Left hindlimb (tissue), 1 donor: ENCODE data around the gene CCDC61.

Source experiments
- DNase-seq: peaks from one replicate; pipeline ENCODE4 v3.0.0-alpha.2; 2018

CCDC61 gene

DNA sequence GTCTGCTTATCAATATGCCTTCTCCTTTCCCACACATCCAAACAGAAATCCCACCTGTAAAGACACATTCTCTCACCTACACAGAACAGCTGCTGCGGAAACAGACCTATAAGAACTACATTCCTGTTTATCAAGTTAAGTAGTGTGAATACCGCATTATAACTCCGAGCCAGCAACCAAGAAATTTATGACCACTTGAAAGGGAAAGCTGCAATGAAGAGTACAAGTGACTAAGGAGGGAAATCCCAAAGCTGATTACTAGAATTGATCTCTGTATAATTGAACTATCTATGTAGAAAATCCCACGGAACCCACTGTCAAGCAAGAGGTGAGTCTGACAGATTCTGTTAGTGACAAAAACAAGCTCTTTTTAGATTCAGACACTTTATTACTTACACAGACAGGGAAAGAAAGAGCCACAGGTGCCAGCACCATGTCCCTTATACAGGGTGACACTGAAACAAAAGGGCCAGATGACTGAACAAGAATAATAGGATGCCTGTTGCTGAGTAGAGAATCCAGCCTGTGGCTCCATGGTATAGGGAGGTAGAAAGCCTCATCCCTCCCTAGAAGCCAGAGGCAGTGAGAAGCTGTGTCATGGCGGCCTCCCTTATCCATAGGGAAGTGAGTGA is 47.1 kb downstream of the CCDC61 start:
- no peak for DNase-seq

DNA sequence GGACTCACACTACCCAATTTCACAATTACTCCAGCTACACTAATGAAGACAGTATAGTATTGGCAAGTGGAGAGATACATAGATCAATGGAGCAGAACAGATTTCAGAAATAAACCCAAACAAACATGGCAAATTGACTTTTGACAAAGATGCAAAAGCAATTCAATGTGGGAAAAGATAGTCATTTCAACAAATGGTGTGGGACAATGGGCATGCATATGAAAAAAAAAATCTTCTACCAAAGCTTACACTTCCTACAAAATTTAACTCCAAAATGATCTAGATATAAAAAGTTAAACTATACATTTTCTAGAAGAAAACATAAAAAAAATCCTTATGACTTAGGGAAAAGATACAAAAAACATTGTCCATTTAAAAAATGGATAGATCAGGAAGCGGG is 48.3 kb downstream of the CCDC61 start:
- no peak for DNase-seq

DNA sequence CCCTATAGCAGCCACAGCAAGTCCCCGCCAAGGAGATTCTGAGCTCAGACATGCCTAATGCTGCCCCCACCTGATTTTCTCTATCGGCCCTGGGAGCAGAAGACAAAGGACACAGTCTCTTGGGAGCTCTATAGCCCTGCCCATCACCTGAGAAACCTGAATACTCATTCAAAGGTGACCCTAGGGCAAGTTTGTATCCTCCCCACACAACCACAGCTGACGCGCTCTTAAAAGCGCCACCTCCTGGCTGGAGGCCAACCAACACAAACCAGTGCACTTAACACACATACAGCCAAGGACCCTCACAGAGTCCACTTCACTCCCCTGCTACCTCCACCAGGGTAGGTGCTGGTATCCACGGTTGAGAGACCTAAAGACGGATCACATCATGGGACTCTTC is 54.3 kb downstream of the CCDC61 start:
- DNase-seq = no peak

DNA sequence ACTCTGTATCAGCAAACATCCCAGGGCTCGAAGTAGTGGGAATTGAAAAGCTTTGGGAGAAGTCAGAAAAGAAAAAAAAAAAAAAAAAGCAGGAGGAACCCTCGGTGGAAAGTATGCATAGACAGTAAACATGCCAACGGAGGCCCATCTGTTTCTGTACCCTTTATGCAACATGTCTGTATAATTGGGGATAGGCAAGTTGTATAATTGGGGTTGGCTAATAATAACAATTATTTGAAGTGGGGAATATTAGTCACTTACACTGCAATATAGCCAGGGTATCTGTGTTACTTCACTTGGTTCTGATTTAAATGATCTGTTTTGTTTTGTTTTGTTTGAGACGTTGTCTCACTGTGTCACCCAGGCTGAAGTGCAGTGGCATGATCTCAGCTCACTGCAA is 57.6 kb downstream of the CCDC61 start:
- DNase-seq = no peak

DNA sequence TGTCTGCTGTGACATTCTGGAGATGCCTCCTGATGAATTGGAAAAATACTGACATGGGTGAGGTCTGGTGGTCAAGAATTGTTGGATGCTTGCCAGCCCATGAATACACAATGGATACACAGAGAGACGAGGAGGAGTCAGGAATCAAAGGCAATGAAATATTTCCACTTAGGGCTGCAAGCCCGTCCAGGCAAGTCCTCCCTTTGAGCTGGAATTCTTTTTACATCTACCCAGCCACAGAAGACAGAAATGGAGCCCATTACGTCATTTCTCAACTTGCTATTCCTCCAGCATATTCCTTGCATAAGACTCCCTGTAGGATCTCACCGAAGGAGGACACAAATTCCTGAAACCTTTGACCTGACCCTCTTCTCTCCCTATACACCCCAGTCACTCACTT is 61.3 kb downstream of the CCDC61 start:
- DNase-seq = no peak

DNA sequence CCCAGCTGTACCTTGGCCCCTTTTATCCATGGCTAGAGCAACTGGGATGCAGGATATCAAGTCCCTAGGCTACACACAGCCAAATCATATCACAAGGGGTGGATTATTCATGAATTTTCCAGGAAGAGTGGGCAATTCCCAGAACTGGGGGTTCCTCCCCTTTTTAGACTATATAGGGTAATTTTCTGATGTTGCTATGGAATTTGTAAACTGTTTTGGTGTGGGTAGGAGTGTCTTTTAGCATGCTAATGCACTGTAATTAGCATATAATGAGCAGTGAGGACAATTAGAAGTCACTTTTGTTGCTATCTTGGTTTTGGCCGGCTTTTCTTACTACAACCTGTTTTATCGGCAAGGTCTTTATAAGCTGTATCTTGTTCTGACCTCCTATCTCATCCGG is 63.5 kb downstream of the CCDC61 start:
- no peak for DNase-seq

DNA sequence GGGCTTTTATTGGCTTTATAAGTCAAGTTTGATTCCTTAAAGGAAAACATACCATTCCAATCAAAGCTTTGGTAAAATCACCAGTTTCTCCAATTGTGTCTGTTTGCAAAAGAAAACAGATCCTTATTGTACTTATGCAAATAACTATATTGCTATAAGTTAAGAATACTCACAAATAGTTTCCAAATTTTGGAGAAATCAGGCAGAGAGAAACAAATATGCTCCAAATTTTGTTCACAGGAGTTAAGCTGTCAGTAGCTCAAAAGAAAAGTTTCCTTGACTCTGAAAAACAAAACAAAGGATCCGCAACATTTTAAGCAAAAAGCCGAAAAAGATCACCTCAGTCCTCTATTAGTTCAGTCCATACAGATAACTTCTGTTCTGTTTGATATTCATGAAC is 64.7 kb downstream of the CCDC61 start:
- DNase-seq = no peak

DNA sequence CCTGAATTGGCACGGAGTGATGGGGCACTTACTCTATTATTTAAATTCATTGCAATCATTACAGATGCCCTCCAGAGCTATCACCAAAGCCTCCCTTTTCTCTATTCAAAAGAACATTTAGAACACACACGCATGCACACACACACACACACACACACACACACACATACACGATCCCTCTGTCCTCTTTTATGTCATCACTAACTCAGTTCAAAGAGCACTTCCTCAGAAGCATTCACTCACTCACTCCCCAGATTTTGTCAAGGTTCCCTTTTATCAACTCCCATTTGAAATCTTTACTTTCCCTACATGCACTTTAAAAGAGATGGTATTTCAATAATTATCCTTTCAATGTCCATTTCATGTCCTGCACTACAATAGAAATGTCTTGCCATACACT is 67.9 kb downstream of the CCDC61 start:
- DNase-seq = no peak

DNA sequence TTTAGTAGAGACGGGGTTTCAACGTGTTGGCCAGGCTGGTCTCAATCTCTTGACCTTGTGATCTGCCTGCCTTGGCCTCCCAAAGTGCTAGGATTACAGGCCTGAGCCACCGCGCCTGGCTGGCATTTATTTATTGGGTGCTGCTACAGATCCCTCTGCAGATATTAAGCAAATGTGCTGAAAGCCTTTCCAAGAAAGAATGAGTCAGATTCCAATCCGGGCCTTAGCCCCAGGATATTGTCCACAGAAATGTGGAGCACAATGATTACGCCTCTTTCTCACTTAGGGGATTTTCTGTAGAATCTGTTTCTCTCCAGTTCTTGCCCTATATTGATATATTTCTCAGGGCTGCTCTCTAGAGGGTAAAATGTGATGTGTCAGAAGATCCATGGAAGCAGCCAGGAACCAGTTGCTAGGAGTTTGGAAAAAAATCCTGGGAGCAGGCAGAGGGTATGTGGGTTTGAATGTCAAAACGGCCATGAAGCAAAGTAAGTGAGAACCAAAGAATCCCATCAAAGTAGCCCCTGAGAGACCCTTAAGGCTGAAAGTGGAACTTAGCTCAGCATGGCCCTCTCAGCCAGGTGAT is 70.3 kb downstream of the CCDC61 start:
- no peak for DNase-seq

DNA sequence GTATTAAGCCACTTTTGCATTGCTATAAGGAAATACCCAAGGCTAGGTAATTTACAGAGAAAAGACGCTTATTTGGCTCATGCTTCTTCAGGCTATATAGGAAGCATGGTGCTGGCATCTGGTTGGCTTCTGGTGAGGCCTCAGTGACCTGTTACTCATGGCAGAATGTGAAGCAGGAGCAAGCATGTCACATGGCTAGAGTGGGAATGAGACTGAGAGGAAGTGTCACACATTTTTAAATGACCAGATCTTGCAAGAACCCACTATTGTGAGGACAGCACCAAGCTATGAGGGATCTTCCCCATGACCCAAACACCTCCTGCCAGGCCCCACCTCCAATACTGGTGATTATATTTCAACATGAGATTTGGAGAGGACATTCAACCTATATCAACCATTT is 71.2 kb downstream of the CCDC61 start:
- DNase-seq = no peak

DNA sequence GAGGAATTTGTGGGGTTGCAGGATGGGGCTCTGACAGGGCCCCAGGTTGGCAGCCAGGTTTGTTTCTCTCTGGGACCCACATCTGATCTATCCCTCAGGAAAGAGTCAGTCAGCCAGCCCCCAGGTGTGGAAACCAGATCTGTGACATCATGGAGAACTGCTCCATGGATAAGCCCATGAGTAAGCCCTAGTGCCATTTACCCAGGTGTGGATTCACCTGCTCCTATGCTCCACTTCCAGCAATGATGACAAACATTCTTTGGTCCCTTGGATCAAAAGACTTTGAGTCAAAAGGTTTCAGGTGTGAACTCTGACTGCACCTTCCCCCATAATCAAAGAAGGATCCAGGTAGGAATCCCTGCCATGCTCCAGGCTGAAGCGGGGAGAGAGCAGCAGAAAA is 72.4 kb downstream of the CCDC61 start:
- DNase-seq = no peak
